Ramos (cell line): ENCODE results near the gene SMIM10L2A.
"Not testable (repeated sequence)": the region's sequence is repeated elsewhere in the genome, so short reads cannot be mapped to it uniquely, and the experiment has no call there.

Experiments
- in situ Hi-C: fragments of 300-500 bp; cut with MboI; formaldehyde crosslinking; loops from one replicate; pipeline ENCODE4 v1.14.3; 2022; ENCODE audit warnings: low sequenced_read_pairs; ENCODE audit not compliant: unreplicated experiment

The SMIM10L2A gene

DNA sequence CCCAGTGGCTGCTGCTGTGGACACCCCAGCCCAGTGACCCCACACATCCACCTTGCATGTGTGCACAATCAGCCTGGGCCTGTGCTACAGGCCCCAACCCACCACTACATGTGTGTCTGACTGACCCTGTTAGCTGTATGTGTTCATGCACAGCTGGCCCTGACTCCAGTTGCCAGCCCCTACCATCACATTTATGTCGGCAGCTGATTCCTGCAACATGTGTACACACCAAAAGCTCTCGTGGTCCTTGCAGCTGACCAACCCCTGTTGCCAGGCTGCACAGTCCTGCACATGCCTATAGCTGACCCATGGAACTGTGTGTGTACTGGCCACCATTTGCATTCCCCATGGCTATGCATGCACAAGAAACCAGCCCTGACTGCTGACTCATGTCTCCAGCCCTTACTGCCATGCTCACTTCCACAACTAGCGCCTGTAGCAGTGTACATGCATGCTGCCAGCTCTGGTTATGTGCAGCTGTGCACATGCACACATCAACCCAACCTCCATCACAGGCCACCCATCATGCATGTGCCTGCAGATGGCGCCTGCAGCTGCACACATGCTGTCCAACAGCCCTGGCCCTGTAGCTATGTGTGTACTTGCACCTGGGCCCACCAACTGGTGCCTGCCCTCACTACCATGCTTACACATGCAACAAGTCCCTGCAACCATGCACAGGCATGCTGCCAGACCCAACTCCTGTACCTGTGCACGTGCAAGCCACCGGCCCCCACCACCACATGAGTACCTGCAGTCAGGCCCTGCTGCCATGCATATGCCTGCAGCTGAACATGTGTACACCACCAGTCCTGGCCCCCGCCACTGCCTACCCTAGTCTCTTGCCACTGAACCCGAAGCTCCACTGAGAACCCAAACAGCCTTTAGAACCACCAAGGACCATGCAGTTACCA lies 28.1 kb downstream of the SMIM10L2A start:
- in situ Hi-C loops = no loop called here

DNA sequence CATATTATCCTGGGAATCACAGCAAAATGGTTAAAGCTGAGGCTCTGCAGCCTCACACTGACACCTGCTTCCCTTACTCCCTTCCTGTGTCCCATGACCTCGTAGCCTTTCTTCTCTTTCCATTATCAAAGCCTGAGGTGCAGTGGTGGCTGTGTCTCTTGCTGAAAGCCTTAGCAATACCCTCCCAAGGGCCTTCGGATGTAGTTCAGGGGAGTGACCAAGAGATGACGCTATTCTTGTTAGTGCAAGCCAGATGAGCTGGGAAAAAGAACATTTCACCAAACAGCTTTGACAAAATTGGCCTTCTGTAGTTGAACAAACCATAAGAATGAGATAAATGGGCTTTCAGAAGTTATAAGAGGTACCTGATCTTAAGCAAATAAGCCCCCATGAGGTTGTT lies 31.6 kb downstream of the SMIM10L2A start:
- in situ Hi-C loops = no loop called here

GRCh38 chrX:135454816-135455215 lies 33.1 kb downstream of the SMIM10L2A start:
- in situ Hi-C loops = no loop called here

DNA sequence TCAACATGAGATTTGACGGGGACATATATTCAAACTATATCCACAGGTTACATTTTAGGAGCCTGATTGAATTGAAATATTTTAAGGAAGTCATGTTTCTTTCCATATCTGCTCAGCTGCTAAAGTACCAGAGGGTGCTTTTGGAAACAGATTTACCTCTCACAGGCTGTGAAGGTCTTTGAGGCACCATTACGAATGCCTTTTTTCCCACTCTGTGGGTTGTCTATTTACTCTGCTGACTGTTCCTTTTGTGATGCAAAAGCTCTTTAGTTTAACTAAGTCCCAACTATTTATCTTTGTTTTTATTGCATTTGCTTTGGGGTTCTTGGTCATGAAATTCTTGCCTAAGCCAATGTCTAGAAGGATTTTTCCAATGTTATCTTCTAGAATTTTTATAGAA lies 40.0 kb downstream of the SMIM10L2A start:
- in situ Hi-C loops = not testable (repeated sequence)

DNA sequence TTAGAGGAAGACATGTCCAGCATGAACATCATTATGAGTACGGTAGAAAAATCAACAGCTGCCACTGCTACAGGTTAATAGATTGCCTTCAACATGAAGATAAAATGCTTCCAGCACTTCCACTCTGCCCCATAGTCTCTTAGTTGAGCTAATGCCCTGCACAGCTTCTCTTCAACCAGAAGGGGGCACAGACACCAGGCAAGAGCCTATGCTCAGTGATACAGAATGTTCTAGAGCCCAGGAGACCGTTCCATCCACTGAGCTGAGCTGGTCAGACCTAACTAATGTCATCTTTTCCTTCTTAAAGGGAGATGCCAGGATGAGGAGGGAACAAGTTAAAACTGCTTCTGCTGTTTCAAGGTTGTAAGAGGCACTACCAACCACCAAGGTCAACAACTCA lies 42.2 kb downstream of the SMIM10L2A start:
- in situ Hi-C loops = no loop called here

DNA sequence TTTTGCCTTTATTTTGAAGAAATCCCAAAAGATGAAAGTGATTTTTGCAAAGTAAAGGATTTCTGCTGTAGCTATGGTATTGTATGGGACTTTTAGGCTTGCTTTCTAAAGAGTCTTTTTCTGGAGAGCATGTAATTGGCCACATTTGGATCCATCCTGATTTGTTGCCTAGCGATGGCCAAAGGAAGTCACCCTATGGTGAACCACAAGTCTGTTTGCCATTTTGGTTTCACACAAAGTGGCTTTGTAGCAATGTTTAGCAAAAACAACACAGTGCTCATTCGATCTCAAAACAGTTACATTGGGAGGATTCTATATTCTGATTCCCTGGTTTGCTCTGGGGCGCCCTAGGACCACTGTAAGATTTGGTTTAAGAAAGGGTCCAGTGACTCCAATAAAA lies 54.6 kb downstream of the SMIM10L2A start:
- in situ Hi-C loops = no loop called here

DNA sequence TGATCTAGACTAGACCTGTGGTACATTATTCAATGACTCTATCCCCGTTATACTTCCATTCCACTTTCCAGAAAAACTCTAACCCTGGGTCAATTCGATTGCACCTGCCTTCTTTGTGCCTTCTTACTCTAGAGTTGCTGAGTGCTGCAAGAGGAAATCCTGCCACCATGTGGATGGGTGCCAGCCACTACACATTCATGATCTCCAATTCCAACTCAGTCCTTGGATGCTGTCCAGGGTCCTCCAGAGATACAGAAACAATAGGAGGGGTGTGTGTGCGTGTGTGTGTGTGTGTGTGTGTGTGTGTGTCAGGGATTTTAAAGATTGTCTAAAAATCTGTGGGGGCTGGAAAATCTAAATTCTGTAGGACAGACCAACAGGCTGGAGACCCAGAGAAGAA lies 55.8 kb downstream of the SMIM10L2A start:
- in situ Hi-C loops = no loop called here
